Epithelial cell of alveolus of lung (primary cell): ENCODE results near the gene IKZF1. TPM values are rescaled to one million over a fixed set of nuclear protein-coding genes. Genes with fewer than 3 reads are reported as not detected.

Experiments
- total RNA-seq: library from RNA; depleted of rRNA; stranded (reverse); fragments of >200 nt; gene quantifications from 2 replicates; pipeline ENCODE4 v1.2.1, GENCODE V29; 2015

The IKZF1 gene
- total RNA-seq, result not detected in 2 replicates

DNA sequence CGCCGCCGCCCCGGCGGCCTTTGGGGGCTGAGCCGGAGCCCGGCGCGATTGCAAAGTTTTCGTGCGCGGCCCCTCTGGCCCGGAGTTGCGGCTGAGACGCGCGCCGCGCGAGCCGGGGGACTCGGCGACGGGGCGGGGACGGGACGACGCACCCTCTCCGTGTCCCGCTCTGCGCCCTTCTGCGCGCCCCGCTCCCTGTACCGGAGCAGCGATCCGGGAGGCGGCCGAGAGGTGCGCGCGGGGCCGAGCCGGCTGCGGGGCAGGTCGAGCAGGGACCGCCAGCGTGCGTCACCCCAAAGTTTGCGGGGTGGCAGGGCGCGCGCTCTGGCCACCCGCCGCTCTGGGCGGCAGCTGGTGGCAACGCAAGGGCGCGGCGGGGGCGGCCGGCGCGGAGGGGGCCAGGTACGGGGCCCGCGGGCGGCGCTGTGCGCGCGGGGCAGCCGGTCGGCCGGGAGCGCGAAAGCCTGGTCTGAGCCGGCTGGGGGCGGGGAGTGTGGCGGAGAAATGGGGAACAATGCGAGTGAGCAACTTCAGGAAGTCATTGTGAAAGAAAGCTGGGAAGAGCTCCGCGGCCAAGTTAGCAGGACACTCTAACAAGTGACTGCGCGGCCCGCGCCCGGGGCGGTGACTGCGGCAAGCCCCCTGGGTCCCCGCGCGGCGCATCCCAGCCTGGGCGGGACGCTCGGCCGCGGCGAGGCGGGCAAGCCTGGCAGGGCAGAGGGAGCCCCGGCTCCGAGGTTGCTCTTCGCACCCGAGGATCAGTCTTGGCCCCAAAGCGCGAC, at the start of gene IKZF1:
Gene IKZF1 (plus strand): TSS at position 588 of the 782 bp plus-strand sequence. CDS start 14,346 bp downstream, outside the sequence.

DNA sequence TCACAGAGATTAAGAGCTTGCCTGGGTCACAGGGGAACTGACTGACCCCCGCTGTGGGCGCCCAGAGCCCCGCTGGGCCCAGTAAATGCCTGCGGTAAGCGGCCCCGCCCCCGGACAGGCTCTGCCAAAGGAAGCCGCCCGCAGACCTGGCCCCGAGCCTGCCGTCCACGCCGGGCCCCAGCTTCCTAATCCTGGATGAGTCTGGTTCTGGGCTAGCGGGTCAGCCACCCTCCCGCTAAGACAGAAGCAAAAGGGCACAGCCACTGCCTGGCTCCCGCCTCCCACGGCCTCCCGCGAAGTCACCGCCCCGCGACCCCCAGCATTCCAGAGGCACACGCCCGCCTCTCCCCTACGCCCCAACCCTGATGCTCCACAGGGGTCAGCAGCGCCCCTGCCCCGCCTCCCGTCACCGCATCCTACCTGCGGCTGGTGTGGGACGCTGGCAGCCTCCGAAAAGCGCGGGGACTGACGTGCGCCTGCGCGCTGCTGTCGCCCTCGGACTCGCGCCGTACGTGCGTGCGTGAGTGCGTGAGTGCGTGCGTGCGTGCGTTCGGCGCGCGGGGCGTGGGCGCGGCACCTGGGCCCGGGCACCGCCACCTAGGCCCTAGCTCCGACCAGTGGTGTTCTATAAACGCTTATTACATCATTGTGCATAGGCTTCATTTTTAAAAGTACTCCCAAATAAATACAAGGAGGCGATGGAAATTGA, 145.5 kb downstream of the IKZF1 start, which contains the start of gene FIGNL1:
Gene FIGNL1 (minus strand): TSS at position 470 of the 709 bp plus-strand sequence. CDS start 3,063 bp downstream, outside the sequence.

Other genes with a start within 250 kb of the IKZF1 start
- not detected in 2 replicates for gene ZPBP, start 211.5 kb upstream of the IKZF1 start, total RNA-seq
- 10.8 and 21.1 TPM in 2 replicates for gene FIGNL1, start 145.6 kb downstream of the IKZF1 start, total RNA-seq